ENCODE data around the gene TMEM8B. TPM values are rescaled to one million over a fixed set of nuclear protein-coding genes. Genes with fewer than 3 reads are reported as not detected.

TMEM8B gene
- total RNA-seq, 1 experiment from 2014 or later, result 7.2 TPM

- ChIA-PET CTCF (interaction anchor here (1.6 kb wide), 1 partner anchor 26 kb away, joined by 5 read pairs; no protein-coding TSS in a partner anchor), RAD21 (ENCODE audit: low non-redundant PET in 1 of 2, low total read pairs in 2 of 2, uncharacterized antibody in 2 of 2, unreplicated experiment in 2 of 2) (no interaction called here), POLR2A (no interaction called here)
- no peak for TF ChIP-seq ZNF274 (IDR thresholded peaks at IDR 0.05; ENCODE audit: low read depth, low read length)
- no peak for TF ChIP-seq RAD21 (IDR thresholded peaks at IDR 0.05; ENCODE audit: low read depth)
- no peak for TF ChIP-seq CEBPB (IDR thresholded peaks at IDR 0.05; ENCODE audit: low read depth)
- no peak for TF ChIP-seq ZFX (IDR thresholded peaks at IDR 0.05)
- no peak for TF ChIP-seq EGR1 (IDR thresholded peaks at IDR 0.05; ENCODE audit: low read depth)
- TF ChIP-seq MAX (IDR thresholded peaks at IDR 0.05), result no peak
- no peak for TF ChIP-seq ELF1 (IDR thresholded peaks at IDR 0.05; ENCODE audit: borderline replicate concordance, low read depth)
- TF ChIP-seq SRF (IDR thresholded peaks at IDR 0.05; ENCODE audit: low read depth), result no peak
- no peak for TF ChIP-seq ATF3 (IDR thresholded peaks at IDR 0.05)
- TF ChIP-seq SP1 (IDR thresholded peaks at IDR 0.05; ENCODE audit: low read depth), result no peak
- no peaks in the 10 kb centered on the region for H3K36me3 ChIP-seq (ENCODE audit: control insufficient read depth in 1 of 2, insufficient read depth in 2 of 2, low read length in 2 of 2)
- H3K27ac ChIP-seq (ENCODE audit: low read depth, low read length), result no peak overlapping the region
- no peaks in the 10 kb centered on the region for H3K9me3 ChIP-seq (ENCODE audit: control insufficient read depth in 1 of 2, insufficient read depth in 1 of 2, low read depth in 1 of 2, low read length in 2 of 2)
- no peak overlapping the region for H3K4me3 ChIP-seq (replicated peaks in 1 of 2; ENCODE audit: low read depth in 1 of 2, low read length in 2 of 2)
- H3K79me2 ChIP-seq (ENCODE audit: insufficient read depth, low read length), result no peaks in the 10 kb centered on the region
- H3K9me2 ChIP-seq (ENCODE audit: insufficient read depth), result no peaks in the 10 kb centered on the region
- no peaks in the 10 kb centered on the region for H3K4me1 ChIP-seq (ENCODE audit: control insufficient read depth in 1 of 2, insufficient read depth in 2 of 2, low read length in 2 of 2)
- intact Hi-C loops (cut with micrococcal nuclease), result no loop called here
- BruUV-seq (replicated peaks), result no TSS peak
- no peak overlapping the region for H3K4me2 ChIP-seq (ENCODE audit: low read length)
- H4K20me1 ChIP-seq (ENCODE audit: insufficient read depth), result no peaks in the 10 kb centered on the region
- peaks cover 3% of the 10 kb centered on the region; the same call in 1 of the 2 replicates for H3K27me3 ChIP-seq (ENCODE audit: insufficient read depth, low read length)
- no peak overlapping the region for H2AFZ ChIP-seq (ENCODE audit: low read depth, low read length, poor library complexity, severe bottlenecking)
- H3K9ac ChIP-seq (ENCODE audit: low read length), result no peak overlapping the region
- ATAC-seq (no peak), DNase-seq (ENCODE audit: low read depth, low spot score) (no peak)
These were observed 27.2 kb downstream of the TMEM8B start for GRCh38 chr9:35856206-35856605.

- POLR2A ChIA-PET, result no interaction called here
- no peak overlapping the region for H3K4me2 ChIP-seq (ENCODE audit: low read length)
- CTCF ChIA-PET, result interaction anchor here (1.6 kb wide), 1 partner anchor 25 kb away, joined by 5 read pairs; no protein-coding TSS in a partner anchor
These were observed 27.9 kb downstream of the TMEM8B start for GRCh38 chr9:35856882-35857281.

More at GRCh38 chr9:35856882-35857281, 27.9 kb downstream of the TMEM8B start:
- Histone ChIP-seq H3K9ac (ENCODE audit: low read length) (no peak overlapping the region), H3K4me3 (replicated peaks in 1 of 2; ENCODE audit: low read depth in 1 of 2, low read length in 2 of 2) (no peak overlapping the region), H3K9me2 (ENCODE audit: insufficient read depth) (no peaks in the 10 kb centered on the region), H3K79me2 (ENCODE audit: insufficient read depth, low read length) (no peaks in the 10 kb centered on the region), H3K27me3 (ENCODE audit: insufficient read depth, low read length) (peaks cover 3% of the 10 kb centered on the region; the same call in 1 of the 2 replicates), H3K36me3 (ENCODE audit: control insufficient read depth in 1 of 2, insufficient read depth in 2 of 2, low read length in 2 of 2) (no peaks in the 10 kb centered on the region), H2AFZ (ENCODE audit: low read depth, low read length, poor library complexity, severe bottlenecking) (no peak overlapping the region), H4K20me1 (ENCODE audit: insufficient read depth) (no peaks in the 10 kb centered on the region), H3K27ac (ENCODE audit: low read depth, low read length) (no peak overlapping the region), H3K4me1 (ENCODE audit: control insufficient read depth in 1 of 2, insufficient read depth in 2 of 2, low read length in 2 of 2) (no peaks in the 10 kb centered on the region), H3K9me3 (ENCODE audit: control insufficient read depth in 1 of 2, insufficient read depth in 1 of 2, low read depth in 1 of 2, low read length in 2 of 2) (no peaks in the 10 kb centered on the region)
- DNase-seq (ENCODE audit: low read depth, low spot score) (no peak), ATAC-seq (no peak)
- intact Hi-C loops (cut with micrococcal nuclease), result no loop called here
- RAD21 ChIA-PET (ENCODE audit: low non-redundant PET in 1 of 2, low total read pairs in 2 of 2, uncharacterized antibody in 2 of 2, unreplicated experiment in 2 of 2), result no interaction called here
- TF ChIP-seq ELF1 (IDR thresholded peaks at IDR 0.05; ENCODE audit: borderline replicate concordance, low read depth), result no peak
- TF ChIP-seq RAD21 (IDR thresholded peaks at IDR 0.05; ENCODE audit: low read depth), result no peak
- no peak for TF ChIP-seq JUND (IDR thresholded peaks at IDR 0.05)
- no TSS peak for BruUV-seq (replicated peaks)
